Activated T-helper 17 cell treated with anti-CD3 and anti-CD28 coated beads, Interleukin-2, amount 50 U/mL, for 72 hours (primary cell): ENCODE data around the gene CD2. TPM values are rescaled to one million over a fixed set of nuclear protein-coding genes. Genes with fewer than 3 reads are reported as not detected.

Experiments
- ATAC-seq: fragments of 150-1000 bp; cut with Tn5 transposase; replicated peaks from 2 replicates; pipeline ENCODE4 v1.10.0; 2021; ENCODE audit warnings: mild to moderate bottlenecking, moderate library complexity
- H3K27ac Mint-ChIP-seq: one replicate; pipeline ENCODE4 v1.8.0; 2022; ENCODE audit warnings: mixed read lengths
- H3K27me3 Mint-ChIP-seq: one replicate; pipeline ENCODE4 v1.8.0; 2022; ENCODE audit warnings: mixed read lengths
- H3K36me3 Mint-ChIP-seq: one replicate; pipeline ENCODE4 v1.8.0; 2022; ENCODE audit warnings: low read depth, mild to moderate bottlenecking, mixed read lengths
- H3K4me1 Mint-ChIP-seq: one replicate; pipeline ENCODE4 v1.8.0; 2022; ENCODE audit warnings: mixed read lengths
- H3K4me3 Mint-ChIP-seq: one replicate; pipeline ENCODE4 v1.8.0; 2022; ENCODE audit warnings: mild to moderate bottlenecking, mixed read lengths
- H3K9me3 Mint-ChIP-seq: one replicate; pipeline ENCODE4 v1.8.0; 2022; ENCODE audit warnings: mixed read lengths
- total RNA-seq, 2 donors: library from RNA; stranded (reverse); gene quantifications; one replicate each; pipeline ENCODE4 v1.2.3, GENCODE V29; 2022

CD2 gene
- total RNA-seq, 2 donors from 2014 or later: 303 to 473 TPM

GRCh38 chr1:116795482-116795829 lies 41.2 kb downstream of the CD2 start:
- no peaks in the 10 kb centered on the region for H3K9me3 Mint-ChIP-seq
- peaks cover 47% of the 10 kb centered on the region for H3K36me3 Mint-ChIP-seq
- no peaks in the 10 kb centered on the region for H3K27me3 Mint-ChIP-seq
- H3K4me1 Mint-ChIP-seq: peaks cover 51% of the 10 kb centered on the region
- peak overlapping the region; percentile 49 for H3K27ac Mint-ChIP-seq
- no peak for ATAC-seq
- no peak overlapping the region for H3K4me3 Mint-ChIP-seq

- Mint-ChIP-seq H3K4me3 (peak overlapping the region; percentile 86), H3K4me1 (peaks cover 34% of the 10 kb centered on the region), H3K9me3 (no peaks in the 10 kb centered on the region), H3K27ac (peak overlapping the region; percentile 98), H3K36me3 (peaks cover 87% of the 10 kb centered on the region), H3K27me3 (no peaks in the 10 kb centered on the region)
- peak; percentile 42 for ATAC-seq
Measured at GRCh38 chr1:116804736-116805135, 50.5 kb downstream of the CD2 start.

- Mint-ChIP-seq H3K36me3 (peaks cover 85% of the 10 kb centered on the region), H3K27ac (peak overlapping the region; percentile 98), H3K4me3 (peak overlapping the region; percentile 86), H3K4me1 (peaks cover 33% of the 10 kb centered on the region), H3K9me3 (no peaks in the 10 kb centered on the region), H3K27me3 (no peaks in the 10 kb centered on the region)
- ATAC-seq: no peak
Measured at GRCh38 chr1:116805398-116805797, 51.2 kb downstream of the CD2 start.

- Mint-ChIP-seq H3K4me1 (peaks cover 37% of the 10 kb centered on the region), H3K27ac (peak overlapping the region; percentile 98), H3K4me3 (peak overlapping the region; percentile 86), H3K9me3 (no peaks in the 10 kb centered on the region), H3K27me3 (no peaks in the 10 kb centered on the region), H3K36me3 (peaks cover 81% of the 10 kb centered on the region)
- ATAC-seq: peak; percentile 53
Measured at GRCh38 chr1:116806245-116806644, 52.0 kb downstream of the CD2 start.

GRCh38 chr1:116806671-116807070 lies 52.4 kb downstream of the CD2 start:
- H3K9me3 Mint-ChIP-seq: no peaks in the 10 kb centered on the region
- peak overlapping the region; percentile 86 for H3K4me3 Mint-ChIP-seq
- H3K36me3 Mint-ChIP-seq: peaks cover 77% of the 10 kb centered on the region
- H3K27me3 Mint-ChIP-seq: no peaks in the 10 kb centered on the region
- H3K27ac Mint-ChIP-seq: peak overlapping the region; percentile 98
- peaks cover 42% of the 10 kb centered on the region for H3K4me1 Mint-ChIP-seq
- peak; percentile 1 for ATAC-seq

GRCh38 chr1:116807394-116808199 lies 53.4 kb downstream of the CD2 start:
- Mint-ChIP-seq H3K9me3 (peaks cover 4% of the 10 kb centered on the region), H3K4me1 (peaks cover 50% of the 10 kb centered on the region), H3K4me3 (peak overlapping the region; percentile 86), H3K36me3 (peaks cover 68% of the 10 kb centered on the region), H3K27me3 (no peaks in the 10 kb centered on the region), H3K27ac (peak overlapping the region; percentile 98)
- peak; percentile 26 for ATAC-seq

- Mint-ChIP-seq H3K36me3 (peaks cover 60% of the 10 kb centered on the region), H3K9me3 (peaks cover 7% of the 10 kb centered on the region), H3K27me3 (no peaks in the 10 kb centered on the region), H3K4me3 (peak overlapping the region; percentile 86), H3K27ac (peak overlapping the region; percentile 98), H3K4me1 (peaks cover 52% of the 10 kb centered on the region)
- ATAC-seq: peak; percentile 25
Measured at GRCh38 chr1:116808200-116808847, 54.1 kb downstream of the CD2 start.

GRCh38 chr1:116808848-116809508 lies 54.7 kb downstream of the CD2 start:
- Mint-ChIP-seq H3K9me3 (peaks cover 11% of the 10 kb centered on the region), H3K4me3 (peak overlapping the region; percentile 86), H3K4me1 (peaks cover 54% of the 10 kb centered on the region), H3K27me3 (no peaks in the 10 kb centered on the region), H3K36me3 (peaks cover 54% of the 10 kb centered on the region), H3K27ac (peak overlapping the region; percentile 98)
- peak; percentile 16 for ATAC-seq

GRCh38 chr1:116811321-116811720 lies 57.1 kb downstream of the CD2 start:
- Mint-ChIP-seq H3K27ac (peak overlapping the region; percentile 98), H3K9me3 (peaks cover 12% of the 10 kb centered on the region), H3K4me1 (peaks cover 62% of the 10 kb centered on the region), H3K27me3 (no peaks in the 10 kb centered on the region), H3K36me3 (peaks cover 30% of the 10 kb centered on the region), H3K4me3 (peak overlapping the region; percentile 86)
- no peak for ATAC-seq

- ATAC-seq: peak; percentile 57
- H3K27me3 Mint-ChIP-seq: no peaks in the 10 kb centered on the region
- peak overlapping the region; percentile 86 for H3K4me3 Mint-ChIP-seq
- H3K4me1 Mint-ChIP-seq: peaks cover 50% of the 10 kb centered on the region
- peak overlapping the region; percentile 95 for H3K27ac Mint-ChIP-seq
- H3K36me3 Mint-ChIP-seq: peaks cover 7% of the 10 kb centered on the region
- peaks cover 12% of the 10 kb centered on the region for H3K9me3 Mint-ChIP-seq
Measured at GRCh38 chr1:116814926-116815723, 60.9 kb downstream of the CD2 start.

- no peaks in the 10 kb centered on the region for H3K36me3 Mint-ChIP-seq
- H3K9me3 Mint-ChIP-seq: peaks cover 8% of the 10 kb centered on the region
- peak overlapping the region; percentile 86 for H3K4me3 Mint-ChIP-seq
- peaks cover 30% of the 10 kb centered on the region for H3K4me1 Mint-ChIP-seq
- H3K27ac Mint-ChIP-seq: peak overlapping the region; percentile 97
- peak; percentile 65 for ATAC-seq
- no peaks in the 10 kb centered on the region for H3K27me3 Mint-ChIP-seq
Measured at GRCh38 chr1:116817582-116818064, 63.4 kb downstream of the CD2 start.
